ENCODE measurements around the gene HPS4. TPM values are rescaled to one million over a fixed set of nuclear protein-coding genes. Genes with fewer than 3 reads are reported as not detected.
"Not testable (repeated sequence)": the region's sequence is repeated elsewhere in the genome, so short reads cannot be mapped to it uniquely, and the experiment has no call there.

HPS4 gene
- total RNA-seq, 1 donor from 2014 or later: 28.1 TPM

DNA sequence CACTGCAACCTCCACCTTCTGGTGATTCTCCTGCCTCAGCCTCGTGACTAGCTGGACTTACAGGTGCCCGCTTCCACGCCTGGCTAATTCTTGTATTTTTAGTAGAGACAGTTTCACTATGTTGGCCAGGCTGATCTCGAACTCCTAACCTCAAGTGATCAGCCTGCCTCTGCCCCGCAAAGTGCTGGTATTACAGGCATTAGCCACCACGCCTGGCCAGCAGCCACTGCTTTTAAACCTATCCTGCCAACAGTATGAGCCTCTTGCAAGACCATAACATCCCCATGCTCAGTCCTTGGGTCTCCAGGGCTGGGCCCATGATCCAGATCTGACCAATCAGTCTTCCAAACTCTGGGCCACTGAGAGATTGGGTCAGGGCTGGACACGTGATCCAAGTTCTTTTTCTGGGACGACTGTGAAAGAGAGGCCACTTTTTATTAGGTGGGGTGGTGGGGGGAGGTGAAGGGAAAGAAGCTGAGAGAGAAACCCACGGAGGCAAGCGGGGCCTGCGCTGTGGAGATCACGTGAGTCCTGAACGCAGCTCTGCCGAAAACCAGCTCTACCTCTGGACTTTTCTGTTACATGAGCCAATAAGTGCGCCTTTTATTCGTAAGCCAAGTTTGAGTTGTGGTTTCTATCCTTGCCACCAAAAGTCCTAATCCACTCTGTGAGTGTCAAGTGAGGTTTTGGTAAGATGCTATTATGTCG is 36.6 kb downstream of the HPS4 start:
- DNase-seq (ENCODE audit: low spot score in 2 of 2) (no peak), FAIRE-seq (no peak)

DNA sequence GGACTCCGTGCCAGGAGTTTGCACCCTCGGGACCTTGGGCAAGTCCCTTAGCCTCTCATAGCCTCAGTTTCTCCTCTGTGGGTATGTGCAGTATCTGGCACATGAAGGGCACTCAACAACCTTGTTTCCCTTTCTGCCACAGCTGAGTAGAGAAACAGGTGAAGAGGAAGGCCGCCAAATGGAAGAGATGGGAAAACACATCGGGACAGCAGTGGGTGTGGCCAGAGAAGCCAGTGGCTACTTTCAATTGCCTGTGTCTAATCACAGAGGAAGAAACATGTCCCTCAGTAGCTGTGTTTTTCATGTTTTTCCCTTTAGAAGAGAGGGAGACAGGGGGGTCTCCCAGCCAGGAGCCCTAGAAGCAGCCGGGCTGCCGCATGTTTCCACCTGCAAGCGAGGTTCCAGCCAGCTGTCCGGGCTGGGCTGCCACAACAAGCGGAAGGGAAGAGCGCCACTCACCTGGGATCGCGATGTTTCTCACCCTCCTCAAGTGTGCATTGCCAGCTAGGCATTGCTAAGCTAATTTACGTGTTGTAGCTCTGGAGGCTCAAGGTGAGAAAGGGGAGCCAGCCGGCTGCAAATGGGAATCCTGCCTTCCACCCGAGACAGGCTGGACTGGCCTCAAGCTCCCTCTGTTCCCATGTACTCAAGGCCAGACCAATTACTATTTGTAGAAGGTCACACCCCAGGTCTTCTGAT is 37.9 kb downstream of the HPS4 start:
- no peak for DNase-seq (ENCODE audit: low spot score in 2 of 2)
- no peak for FAIRE-seq

DNA sequence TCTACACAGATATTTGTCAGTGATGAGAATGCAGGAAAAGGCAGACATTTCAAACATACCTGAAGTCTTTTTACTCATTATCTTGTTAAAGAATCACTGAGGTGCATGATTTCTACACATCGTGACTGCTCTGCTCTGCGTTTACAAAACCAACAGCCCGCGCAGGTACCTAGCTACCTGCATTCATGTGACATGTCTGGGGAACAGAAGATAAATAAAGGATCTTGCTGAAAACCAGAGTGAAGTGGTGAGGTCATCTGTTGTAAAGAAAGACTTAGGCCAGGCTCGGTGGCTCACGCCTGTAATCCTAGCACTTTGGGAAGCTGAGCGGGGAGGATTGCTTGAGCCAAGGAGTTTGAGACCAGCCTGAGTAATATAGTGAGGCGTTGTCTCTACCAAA is 38.8 kb downstream of the HPS4 start:
- no peak for FAIRE-seq

DNA sequence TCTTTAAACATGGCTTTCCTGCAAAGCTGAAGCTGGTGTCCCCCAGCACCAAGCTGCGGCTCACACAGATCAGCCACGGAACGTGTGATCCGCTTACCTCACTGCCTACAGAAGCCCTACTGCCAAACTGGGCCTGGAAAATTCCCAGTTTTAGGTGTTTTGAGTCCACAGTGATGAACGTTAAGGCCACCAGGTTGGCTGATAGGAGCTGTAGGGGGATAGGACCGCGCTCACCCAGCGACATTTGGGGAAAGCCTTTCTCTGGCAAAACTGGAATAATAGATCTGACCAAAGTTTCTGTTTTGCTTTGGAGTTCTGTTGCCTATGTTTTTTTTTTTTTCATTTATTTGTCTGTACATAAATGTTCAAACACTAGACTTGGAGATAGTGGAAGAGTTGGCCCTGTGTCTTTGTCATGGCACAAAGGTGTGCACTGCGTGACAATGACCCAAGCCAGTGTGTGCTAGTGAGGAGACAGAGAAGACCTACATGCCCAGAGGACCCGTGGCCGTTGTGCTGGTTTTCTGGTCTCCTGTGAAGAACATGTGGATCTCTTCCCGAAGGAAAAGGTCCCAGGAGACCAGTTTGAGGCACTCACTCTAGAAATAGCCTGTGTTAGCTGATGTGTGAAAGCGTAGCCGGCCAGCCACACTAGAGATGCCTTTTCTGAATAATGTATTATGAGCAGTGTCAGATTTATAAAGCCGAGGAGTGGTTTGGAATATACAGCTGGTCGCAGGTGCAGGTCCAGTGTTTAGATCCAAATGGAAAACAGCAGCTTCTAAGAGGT is 39.5 kb downstream of the HPS4 start:
- FAIRE-seq (no peak), DNase-seq (ENCODE audit: low spot score in 2 of 2) (no peak)

More for the DNA sequence above, 38.8 kb downstream of the HPS4 start:
- no peak for DNase-seq (ENCODE audit: low spot score in 2 of 2)

DNA sequence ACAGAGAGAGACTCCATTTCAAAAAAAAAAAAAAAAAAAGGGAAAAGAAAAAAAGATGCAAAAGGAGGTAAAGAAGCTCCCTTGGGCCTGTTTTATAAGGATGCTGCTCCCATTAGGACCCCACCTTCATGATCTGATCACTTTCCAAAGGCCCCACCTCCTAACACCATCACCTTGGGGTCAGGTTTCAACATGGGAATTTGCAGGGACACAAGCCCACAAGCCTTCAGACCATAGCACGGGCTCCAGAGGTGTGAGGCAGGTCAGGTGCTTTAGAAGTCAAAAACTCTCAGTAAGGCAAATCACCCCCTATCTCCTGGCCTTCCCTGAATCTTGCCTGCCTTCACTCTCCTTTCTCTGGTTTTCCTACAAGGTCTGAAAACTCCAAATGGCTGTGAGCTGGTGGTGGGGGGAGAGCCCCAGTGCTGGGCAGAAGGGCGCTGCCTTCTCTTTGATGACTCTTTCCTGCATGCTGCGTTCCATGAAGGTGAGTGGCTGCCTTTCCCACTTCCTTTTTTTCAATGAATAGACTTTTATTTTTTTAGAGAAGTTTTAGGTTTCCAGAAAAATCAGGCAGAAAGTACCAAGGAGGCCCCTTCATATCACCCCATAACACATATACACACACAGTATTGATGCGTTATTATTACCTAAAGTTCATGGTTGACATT is 41.4 kb downstream of the HPS4 start:
- FAIRE-seq (no peak), DNase-seq (ENCODE audit: low spot score in 2 of 2) (no peak)

DNA sequence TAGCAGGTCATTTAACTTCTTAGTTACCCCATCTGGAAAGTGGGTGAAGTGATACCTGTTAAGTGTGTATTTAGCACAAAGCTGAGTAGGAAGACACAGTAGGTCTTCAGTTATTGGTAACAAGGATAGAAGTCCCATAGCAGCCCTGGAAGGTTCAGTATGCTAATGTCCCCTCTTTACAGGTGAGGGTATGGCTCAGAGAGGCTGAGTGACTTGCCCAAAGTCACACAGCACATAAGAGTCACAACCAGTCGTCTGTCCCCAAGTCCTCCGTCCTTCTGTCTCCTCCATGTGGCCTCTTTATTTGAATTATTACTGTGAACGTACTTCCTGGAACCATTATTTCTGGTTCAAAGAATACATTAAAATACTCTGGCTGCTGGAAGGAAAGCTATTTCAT is 44.0 kb downstream of the HPS4 start:
- DNase-seq (ENCODE audit: low spot score in 2 of 2): no peak
- FAIRE-seq: no peak

DNA sequence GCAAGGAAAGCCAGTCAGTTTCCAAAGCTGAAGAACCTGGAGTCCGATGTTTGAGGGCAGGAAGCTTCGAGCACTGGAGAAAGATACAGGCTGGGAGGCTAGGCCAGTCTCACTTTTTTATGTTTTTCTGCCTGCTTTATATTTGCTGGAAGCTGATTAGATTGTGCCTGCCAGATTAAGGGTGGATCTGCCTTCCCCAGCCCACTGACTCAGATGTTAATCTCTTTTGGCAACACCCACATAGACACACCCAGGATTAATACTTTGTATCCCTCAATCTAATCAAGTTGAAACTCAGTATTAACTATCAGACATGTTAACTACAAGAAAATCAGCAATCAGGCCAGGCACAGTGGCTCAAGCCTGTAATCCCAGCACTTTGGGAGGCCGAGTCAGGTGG is 44.8 kb downstream of the HPS4 start:
- not testable (repeated sequence) for FAIRE-seq; DNase-seq (ENCODE audit: low spot score in 2 of 2)

DNA sequence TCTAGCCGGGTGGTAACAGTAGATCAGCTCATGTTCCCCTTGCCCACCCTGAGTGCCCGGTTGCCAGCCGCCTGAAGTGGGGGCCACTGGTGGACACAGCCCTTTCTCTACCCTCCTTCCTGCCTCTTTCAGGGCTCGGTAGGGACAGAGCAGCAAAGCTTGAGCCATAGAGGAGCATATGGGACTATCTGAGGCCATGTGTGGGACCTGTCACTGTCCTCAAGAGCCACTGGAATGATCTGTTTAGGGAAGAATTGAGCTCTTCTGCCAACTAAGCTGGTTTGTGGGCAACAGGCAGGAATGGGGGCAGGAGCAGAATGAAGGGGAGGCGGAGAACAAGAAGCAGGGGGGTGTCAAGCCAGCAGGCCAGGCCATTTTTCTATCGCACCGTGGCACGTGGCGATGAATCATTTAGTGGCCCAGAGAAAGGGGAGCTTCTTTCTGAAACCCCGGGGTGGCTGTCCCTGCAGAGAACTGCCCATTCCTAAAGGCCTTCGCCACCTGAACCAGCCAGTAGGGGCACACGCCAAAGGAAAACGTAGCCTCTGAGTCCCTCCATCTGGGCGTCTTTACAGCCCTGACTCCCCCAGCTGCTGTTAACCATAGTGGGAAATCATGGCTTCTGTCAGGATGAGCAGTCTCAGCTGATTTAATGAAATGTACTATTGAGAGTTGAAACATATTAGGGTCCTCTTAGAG is 45.7 kb downstream of the HPS4 start:
- FAIRE-seq: no peak
- DNase-seq (ENCODE audit: low spot score in 2 of 2): no peak

DNA sequence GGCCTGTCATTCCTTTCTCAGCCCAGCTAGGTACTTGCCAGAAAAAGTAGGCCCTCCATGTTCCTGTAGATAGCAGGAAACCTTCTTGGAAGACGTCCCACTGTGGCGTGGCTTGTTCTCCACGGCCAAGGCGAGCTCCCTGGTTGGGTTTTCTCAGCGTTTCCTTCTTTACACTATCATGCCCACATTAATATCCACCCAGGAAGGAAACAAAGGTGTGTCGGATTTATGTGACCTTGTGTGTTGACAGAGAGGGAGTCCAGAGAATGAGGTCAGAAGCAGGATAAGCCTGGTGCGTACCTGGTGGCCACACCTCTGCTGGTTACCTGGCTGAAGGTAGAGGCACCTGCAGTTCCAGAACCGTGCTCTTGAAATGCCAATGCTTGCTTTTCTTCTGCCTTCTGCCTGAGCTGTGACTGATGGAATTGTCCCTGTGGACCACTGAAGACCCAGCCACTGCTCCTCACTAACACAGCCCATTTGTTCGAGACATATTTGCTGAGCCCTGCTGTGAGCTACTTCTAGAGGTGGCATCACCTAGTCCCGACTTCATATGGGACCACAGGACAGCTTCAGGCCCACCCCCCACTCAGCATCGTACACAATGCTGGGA is 46.6 kb downstream of the HPS4 start:
- FAIRE-seq (no peak), DNase-seq (ENCODE audit: low spot score in 2 of 2) (no peak)

DNA sequence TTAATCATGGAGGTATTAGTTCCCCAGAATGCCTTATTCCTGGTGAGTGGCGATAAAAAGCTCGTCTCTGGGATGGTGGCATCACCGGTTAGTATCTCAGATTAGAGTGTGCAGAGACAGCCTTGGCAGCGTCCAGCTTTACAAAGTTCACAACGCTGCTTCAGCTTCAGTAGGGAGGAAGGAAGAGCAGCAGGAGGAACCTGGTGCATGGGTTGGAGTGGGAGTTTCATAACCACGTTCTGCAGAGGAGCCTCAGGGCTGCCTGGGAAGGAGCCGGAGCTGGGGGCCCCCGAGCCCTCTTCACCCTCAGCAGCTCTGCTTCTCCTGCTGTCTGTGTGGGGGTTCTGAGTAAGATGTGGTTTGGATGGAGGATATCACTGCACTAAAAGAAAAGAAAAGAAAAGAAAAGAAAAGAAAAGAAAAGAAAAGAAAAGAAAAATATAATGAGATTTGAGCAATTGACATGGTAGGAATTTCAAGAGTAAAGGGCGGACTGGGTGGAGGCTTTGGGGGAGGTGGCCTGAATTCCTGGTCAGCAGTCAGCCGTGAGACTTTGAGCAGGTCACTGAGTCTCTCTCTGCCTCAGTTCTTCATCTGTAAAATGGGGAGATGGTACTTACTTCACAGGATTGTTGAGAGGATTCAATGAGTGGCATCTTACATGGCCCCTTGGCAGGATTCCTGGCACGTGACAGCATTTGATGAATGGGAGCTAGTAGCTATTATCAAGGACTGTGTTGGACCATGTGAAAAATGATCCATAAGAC is 48.1 kb downstream of the HPS4 start:
- DNase-seq (ENCODE audit: low spot score in 2 of 2): no peak

DNA sequence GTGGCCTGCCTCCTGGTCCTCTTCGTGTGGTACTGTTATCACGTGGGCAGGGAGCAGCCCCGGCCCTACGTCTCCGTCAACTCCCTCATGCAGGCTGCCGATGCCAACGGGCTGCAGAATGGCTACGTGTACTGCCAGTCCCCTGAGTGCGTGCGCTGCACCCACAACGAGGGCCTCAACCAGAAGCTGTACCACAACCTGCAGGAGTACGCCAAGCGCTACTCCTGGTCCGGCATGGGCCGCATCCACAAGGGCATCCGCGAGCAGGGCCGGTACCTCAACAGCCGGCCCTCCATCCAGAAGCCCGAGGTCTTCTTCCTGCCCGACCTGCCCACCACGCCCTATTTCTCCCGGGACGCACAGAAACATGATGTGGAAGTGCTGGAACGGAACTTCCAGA is 49.8 kb downstream of the HPS4 start:
- DNase-seq (ENCODE audit: low spot score in 2 of 2) (no peak), FAIRE-seq (no peak)

More for the DNA sequence above, 48.1 kb downstream of the HPS4 start:
- no peak for FAIRE-seq

DNA sequence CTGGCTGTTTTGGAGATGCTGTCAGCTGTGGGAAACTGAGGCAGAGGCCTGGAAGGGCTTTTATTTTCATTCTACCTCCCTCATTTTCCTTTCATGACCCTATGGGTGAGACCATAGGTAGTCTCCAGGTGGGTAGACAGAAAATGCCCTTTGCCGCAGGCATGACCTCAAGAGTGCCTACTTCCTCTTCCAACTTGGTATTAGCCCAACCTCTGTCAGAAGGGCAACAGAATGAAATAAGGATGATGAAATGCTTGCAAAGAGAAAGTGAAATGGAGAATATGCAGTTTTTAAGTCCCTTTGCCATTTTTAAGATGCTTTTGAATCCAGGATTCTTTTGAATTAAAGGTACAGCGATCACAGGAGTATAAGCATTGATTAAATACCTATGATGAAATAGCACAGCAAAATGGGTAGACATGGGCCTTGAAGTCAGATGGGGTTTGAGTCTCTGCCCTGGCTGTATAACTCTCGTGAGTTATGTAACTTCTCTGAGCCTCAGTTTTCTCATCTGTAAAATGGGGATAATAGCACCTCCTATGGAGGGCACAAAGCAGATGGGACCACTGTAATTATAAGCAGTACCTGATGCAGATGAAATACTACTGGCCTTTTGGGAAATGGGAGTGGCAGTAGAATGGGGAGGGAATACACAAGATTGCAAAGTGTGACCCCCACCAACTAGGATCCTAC is 50.8 kb downstream of the HPS4 start:
- FAIRE-seq: no peak
- no peak for DNase-seq (ENCODE audit: low spot score in 2 of 2)

DNA sequence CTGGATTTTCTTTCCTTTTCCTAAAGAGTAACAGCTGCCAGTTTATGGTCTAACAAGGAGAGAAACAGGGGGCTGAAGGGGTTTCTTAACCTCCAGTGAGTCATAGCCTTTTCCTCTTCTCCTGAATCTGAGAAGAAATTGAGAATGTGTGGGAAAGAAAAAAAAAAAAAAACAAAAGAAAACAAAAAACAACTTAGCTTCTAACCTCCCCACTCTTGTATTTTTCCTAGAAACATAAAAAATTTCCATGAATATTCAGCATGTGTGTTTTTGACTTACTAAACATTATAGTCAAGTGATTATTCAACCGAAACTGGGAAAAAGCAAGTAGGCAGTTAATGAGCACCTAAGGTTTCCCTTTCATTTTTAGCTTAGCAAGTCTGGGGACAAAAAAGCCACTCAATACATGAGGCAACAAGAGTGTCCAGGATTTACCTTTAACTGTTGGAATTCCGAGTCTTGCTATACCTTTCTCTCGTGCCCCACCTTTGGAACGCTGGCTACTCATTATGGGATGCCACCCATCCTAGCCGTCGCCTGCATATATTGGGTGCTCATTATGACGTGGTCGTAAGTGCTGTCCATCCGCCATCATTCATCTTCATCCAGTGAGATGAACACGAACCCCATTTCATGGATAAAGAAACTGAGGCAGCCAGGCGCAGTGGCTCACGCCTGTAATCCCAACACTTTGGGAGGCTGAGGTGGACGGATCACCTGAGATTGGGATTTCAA is 52.2 kb downstream of the HPS4 start:
- DNase-seq (ENCODE audit: low spot score in 2 of 2) (no peak), FAIRE-seq (no peak)

DNA sequence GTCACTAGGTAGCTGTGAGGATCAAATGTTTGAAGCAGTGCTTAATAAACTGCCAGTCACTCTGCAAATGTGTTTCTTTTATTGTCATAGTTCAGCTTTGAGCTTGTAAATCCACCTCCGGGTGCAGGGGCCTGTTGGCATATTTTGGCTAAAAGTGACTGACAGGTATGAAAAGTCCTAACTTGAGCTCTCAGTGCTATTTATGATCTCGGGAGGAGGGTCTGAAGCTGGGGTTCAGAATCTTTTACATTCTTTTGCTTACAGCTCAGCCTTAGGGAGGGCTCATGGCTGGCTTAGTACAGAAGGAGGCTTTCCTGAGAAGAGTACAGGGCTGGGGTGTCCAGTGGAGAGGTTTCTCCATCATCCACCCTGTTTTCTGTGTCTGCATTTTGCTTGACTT is 53.0 kb downstream of the HPS4 start:
- DNase-seq (ENCODE audit: low spot score in 2 of 2): no peak
- FAIRE-seq: no peak

DNA sequence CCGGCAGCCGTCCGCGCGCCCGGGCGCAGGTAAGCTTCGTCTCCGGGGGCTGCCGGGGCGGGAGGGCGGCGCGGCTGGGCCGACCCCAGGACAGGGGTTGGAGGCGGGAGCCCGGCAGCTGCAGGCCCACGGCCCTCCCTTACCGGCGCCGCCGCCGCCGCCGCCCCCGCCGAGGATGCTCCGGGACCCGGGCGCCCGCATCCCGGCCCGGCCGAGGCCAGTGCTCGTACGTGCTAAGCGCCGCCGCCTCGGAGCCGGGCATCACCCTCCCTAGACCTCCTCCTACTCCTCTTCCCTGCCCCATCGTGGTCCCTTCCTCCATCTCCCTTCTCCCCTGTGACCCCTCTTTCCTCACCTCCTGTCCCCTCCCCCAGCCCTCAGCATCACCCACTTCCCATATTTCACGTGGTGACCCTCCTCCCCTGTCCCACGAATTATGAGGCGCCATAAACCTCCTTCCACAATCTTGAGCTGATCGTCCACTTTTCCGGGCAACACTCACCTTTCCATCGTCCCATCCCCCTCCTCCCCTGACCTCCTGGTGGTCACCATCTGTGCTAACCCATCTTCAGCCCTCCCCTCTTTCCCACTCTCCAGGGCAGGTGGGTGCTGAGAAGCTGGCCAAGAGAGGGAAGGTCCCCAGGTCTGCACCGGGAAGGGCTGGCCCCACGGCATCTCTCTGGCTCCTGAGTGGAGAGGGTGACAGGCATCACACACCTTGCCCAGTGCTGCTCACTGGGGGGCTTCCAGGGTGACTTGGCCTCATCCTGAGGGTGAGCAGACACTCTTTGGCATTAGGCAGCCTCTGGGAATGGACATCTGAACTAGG is 53.9 kb downstream of the HPS4 start:
- DNase-seq (ENCODE audit: low spot score in 2 of 2) (peak in 1 of 2 donors; percentile 28), FAIRE-seq (no peak)

DNA sequence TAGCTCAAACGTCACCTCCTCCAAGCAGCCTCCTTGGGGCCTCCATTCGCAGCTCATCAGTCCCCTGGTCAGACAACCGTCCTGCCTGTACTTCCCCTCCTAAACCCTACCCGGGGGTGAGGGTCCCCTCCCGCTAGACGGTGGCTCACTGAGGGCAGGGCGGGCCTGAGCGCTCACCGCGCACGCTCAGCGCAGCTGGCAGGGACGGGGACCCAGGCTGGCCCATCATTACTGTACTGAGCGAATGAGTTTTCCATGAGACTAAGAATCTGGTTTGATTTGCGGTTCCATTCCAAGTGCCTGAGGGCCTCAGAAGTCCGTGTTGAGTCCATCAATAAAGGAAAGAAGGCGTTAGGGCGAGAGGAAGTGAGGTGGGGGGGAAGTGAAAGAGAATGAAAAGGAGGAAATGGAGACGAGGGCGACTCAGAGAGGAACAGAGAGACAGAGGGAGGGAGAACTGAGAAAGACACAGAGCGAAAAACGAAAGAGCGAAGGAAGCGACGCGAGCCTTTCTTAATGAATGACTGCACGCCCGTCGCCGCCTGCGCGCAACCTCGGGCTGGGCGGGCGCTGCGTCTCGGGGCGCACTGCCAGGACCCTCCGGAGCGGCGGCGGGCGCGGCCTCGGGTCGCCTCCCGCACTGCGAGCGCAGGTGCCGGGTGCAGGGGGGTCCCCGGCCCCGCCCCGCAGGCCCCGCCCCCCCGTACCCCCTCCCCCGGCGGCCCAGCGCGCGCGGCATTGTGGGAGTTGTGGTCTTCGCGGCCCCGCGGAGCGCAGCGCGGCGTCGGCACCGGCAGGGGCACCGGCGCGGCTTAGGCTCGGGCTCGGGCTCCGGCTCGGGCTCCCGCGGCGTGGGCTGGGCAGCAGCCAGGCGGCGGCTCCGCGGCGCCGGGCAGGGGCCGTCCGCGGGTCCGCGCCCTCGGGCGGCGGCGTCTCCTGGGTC is 54.8 kb downstream of the HPS4 start, which contains the start of gene ASPHD2:
ASPHD2 (plus strand) TSS at position 746 of the 943 bp plus-strand sequence. CDS start 4,356 bp downstream, outside the sequence.
- DNase-seq (ENCODE audit: low spot score in 2 of 2): peak; percentile 73 to 85
- no peak for FAIRE-seq

All from frontal cortex (tissue), 4 donors.